H1 (cell line): ENCODE results near the gene ZNF561. TPM values are rescaled to one million over a fixed set of nuclear protein-coding genes. Genes with fewer than 3 reads are reported as not detected.

Source experiments
- BACH1 ChIP-seq: IDR thresholded peaks from 2 replicates; pipeline ENCODE4 v1.6.1; 2012; ENCODE audit warnings: low read length, improper control_type of control experiment
- CHD2 ChIP-seq: IDR thresholded peaks from 2 replicates; pipeline ENCODE4 v1.6.1; 2012; ENCODE audit warnings: low read length, improper control_type of control experiment
- GTF2F1 ChIP-seq: IDR thresholded peaks from 2 replicates; pipeline ENCODE4 v1.6.1; 2012; ENCODE audit warnings: low read depth, low read length, improper control_type of control experiment, borderline replicate concordance
- KDM5A ChIP-seq: fragments of 200-600 bp; IDR thresholded peaks from 2 replicates; pipeline ENCODE4 v1.7.1; 2012; ENCODE audit warnings: mild to moderate bottlenecking, low read length, inconsistent platforms, mixed read lengths
- MAFK ChIP-seq: IDR thresholded peaks from 2 replicates; pipeline ENCODE4 v1.6.1; 2012; ENCODE audit warnings: low read depth, mild to moderate bottlenecking, improper control_type of control experiment, low read length
- POLR2A ChIP-seq, 2 experiments: IDR thresholded peaks; 1 replicate in 1 of 2; 2 replicates in 1 of 2; pipeline ENCODE4 v1.6.1; 2011; ENCODE audit warnings: low read depth in 2 of 2, low read length in 2 of 2, mild to moderate bottlenecking in 2 of 2; ENCODE audit errors: control extremely low read depth in 1 of 2
- POU5F1 ChIP-seq: IDR thresholded peaks from 2 replicates; pipeline ENCODE4 v1.6.1; 2011; ENCODE audit warnings: low read depth, mild to moderate bottlenecking, low read length, moderate library complexity
- RFX5 ChIP-seq: IDR thresholded peaks from 2 replicates; pipeline ENCODE4 v1.6.1; 2011; ENCODE audit warnings: low read depth, low read length, improper control_type of control experiment, borderline replicate concordance
- polyA plus RNA-seq, 7 experiments: library from polyadenylated mRNA; depleted of rRNA in 3 of 7; stranded (reverse) in 5 of 7; unstranded in 2 of 7; fragments of >200 nt in 5 of 7; fragments of 200-250 nt in 2 of 7; gene quantifications; 1 replicate in 5 of 7; 2 replicates in 1 of 7; 4 replicates in 1 of 7; pipeline versions ENCODE4 v1.2.1 to v1.2.3, GENCODE V29; 2011 to 2013; ENCODE audit warnings: missing spikeins in 2 of 7, mixed read lengths in 2 of 7
- total RNA-seq: library from RNA; stranded (reverse); fragmentation: NEBNext Ultra II Directional; extraction: Animal tissue kit (Norgen Biotek cat#: 25700); gene quantifications from 2 replicates; pipeline ENCODE4 v1.2.1, GENCODE V29; 2021
- TF ChIP-seq, protein P1 (sequence below): IDR thresholded peaks from 2 replicates; pipeline ENCODE4 v1.6.1; 2011; ENCODE audit warnings: low read depth, mild to moderate bottlenecking, low read length; ENCODE audit not compliant: insufficient read depth
- TF ChIP-seq, protein P2 (sequence below): IDR thresholded peaks from 2 replicates; pipeline ENCODE4 v1.6.1; 2012; ENCODE audit warnings: inconsistent platforms

Gene ZNF561
- total and polyA plus RNA-seq, 2 of the 8 experiments (the other 6 are each of a cell fraction or from before 2014, with no cell fraction given), result 28.6 to 64.7 TPM

DNA sequence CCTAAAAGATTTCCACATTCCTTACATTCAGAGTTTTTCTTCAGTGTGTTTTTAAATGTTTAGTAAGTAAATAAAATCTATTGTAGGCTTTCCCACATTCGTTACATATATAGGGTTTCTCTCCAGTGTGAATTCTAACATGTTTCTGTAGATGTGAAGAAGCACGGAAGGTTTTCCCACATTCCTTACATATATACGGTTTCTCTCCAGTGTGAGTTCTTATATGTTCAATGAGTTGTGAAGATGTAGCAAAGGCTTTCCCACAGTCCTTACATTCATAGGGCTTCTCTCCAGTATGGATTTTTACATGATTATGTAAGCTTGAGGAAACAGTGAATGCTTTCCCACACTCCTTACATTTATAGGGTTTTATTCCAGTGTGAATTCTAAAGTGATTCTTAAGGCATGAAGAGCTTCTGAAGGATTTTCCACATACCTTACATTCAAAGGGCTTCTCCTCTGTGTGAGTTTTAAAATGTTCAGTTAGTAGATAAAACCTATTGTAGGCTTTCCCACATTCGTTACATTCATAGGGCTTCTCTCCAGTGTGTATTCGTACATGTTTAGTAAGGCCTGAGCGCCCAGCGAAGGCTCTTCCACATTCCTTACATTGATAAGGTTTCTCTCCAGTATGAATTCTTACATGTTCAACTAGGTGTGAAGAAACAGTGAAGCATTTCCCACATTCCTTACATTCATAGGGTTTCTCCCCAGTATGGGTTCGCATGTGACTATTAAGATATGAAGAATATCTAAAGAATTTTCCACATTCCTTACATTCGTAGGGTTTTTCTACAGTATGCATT, 54.9 kb downstream of the ZNF561 start (continued):
- peak; percentile 91 for TF ChIP-seq GTF2F1
- TF ChIP-seq POLR2A (IDR thresholded peaks at IDR 0.05; ENCODE audit: control extremely low read depth in 1 of 2, low read depth in 2 of 2, low read length in 2 of 2), result peak in 1 of 2 experiments; percentile 43; a peak in 1 of 3 replicates
- TF ChIP-seq RFX5, result no peak
- TF ChIP-seq, protein P1, sequence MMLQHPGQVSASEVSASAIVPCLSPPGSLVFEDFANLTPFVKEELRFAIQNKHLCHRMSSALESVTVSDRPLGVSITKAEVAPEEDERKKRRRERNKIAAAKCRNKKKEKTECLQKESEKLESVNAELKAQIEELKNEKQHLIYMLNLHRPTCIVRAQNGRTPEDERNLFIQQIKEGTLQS, result no peak
- TF ChIP-seq POU5F1, result no peak
- no peak for TF ChIP-seq BACH1
- no peak for TF ChIP-seq KDM5A
- no peak for TF ChIP-seq MAFK
- TF ChIP-seq CHD2, result no peak
- TF ChIP-seq, protein P2, sequence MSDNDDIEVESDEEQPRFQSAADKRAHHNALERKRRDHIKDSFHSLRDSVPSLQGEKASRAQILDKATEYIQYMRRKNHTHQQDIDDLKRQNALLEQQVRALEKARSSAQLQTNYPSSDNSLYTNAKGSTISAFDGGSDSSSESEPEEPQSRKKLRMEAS, result no peak

Other genes starting within 250 kb of the ZNF561 start
- gene ZNF266, start 185.7 kb downstream of the ZNF561 start, total RNA-seq, result 14.2 and 15.3 TPM in 2 replicates
- 6.6 and 15.6 TPM in 2 replicates for gene ZNF266, start 185.7 kb downstream of the ZNF561 start, polyA plus RNA-seq (2011; rRNA removed)
- gene ZNF560, start 122.6 kb downstream of the ZNF561 start, total RNA-seq, result not detected in 2 replicates
- 0.02 TPM in 1 of 2 replicates, not detected in the other for gene ZNF560, start 122.6 kb downstream of the ZNF561 start, polyA plus RNA-seq (2011; rRNA removed)
- gene ZNF426, start 82.6 kb downstream of the ZNF561 start, total RNA-seq, result 27.9 and 30.9 TPM in 2 replicates
- 2.9 and 3.6 TPM in 2 replicates for gene ZNF426, start 82.6 kb downstream of the ZNF561 start, polyA plus RNA-seq (2011; rRNA removed)
- 194 and 220 TPM in 2 replicates for gene ZNF121, start 36.7 kb downstream of the ZNF561 start, total RNA-seq
- 13.6 and 22.2 TPM in 2 replicates for gene ZNF121, start 36.7 kb downstream of the ZNF561 start, polyA plus RNA-seq (2011; rRNA removed)
- 2.5 and 2.6 TPM in 2 replicates for gene ZNF562, start 53.9 kb upstream of the ZNF561 start, total RNA-seq
- gene ZNF562, start 53.9 kb upstream of the ZNF561 start, polyA plus RNA-seq (2011; rRNA removed), result 0.12 and 0.20 TPM in 2 replicates
- gene ZNF846, start 147.5 kb upstream of the ZNF561 start, total RNA-seq, result 9.0 and 9.2 TPM in 2 replicates
- 4.5 and 4.8 TPM in 2 replicates for gene ZNF846, start 147.5 kb upstream of the ZNF561 start, polyA plus RNA-seq (2011; rRNA removed)
- gene FBXL12, start 197.8 kb upstream of the ZNF561 start, total RNA-seq, result 24.6 and 26.7 TPM in 2 replicates
- gene FBXL12, start 197.8 kb upstream of the ZNF561 start, polyA plus RNA-seq (2011; rRNA removed), result 62.3 and 89.1 TPM in 2 replicates
- gene UBL5, start 206.7 kb upstream of the ZNF561 start, total RNA-seq, result 384 and 416 TPM in 2 replicates
- gene UBL5, start 206.7 kb upstream of the ZNF561 start, polyA plus RNA-seq (2011; rRNA removed), result 1,137 and 1,209 TPM in 2 replicates
- 78.3 and 88.0 TPM in 2 replicates for gene PIN1, start 214.1 kb upstream of the ZNF561 start, total RNA-seq
- 90.8 and 124 TPM in 2 replicates for gene PIN1, start 214.1 kb upstream of the ZNF561 start, polyA plus RNA-seq (2011; rRNA removed)